Breast epithelium (tissue), 4 donors: ENCODE data around the gene ACCSL. TPM values are rescaled to one million over a fixed set of nuclear protein-coding genes. Genes with fewer than 3 reads are reported as not detected.
A peak's percentile ranks its signal among the peaks of the same experiment; 100 is the strongest.

ENCODE experiments used
- DNase-seq, 2 donors: peaks; one replicate each; pipeline ENCODE4 v3.0.0-alpha.2; 2019; ENCODE audit warnings: low spot score in 2 of 2
- H3K27ac ChIP-seq, 2 donors: fragments of 200-600 bp; sonication (generic) in 1 of 2; one replicate each; pipeline ENCODE4 v1.5.1; 2016 to 2019; ENCODE audit warnings: mild to moderate bottlenecking in 1 of 2
- H3K27me3 ChIP-seq, 2 donors: fragments of 200-600 bp; sonication (generic) in 1 of 2; one replicate each; pipeline versions ENCODE4 v1.5.1 to v1.6.0; 2017 to 2019; ENCODE audit warnings: control low read depth in 1 of 2, mild to moderate bottlenecking in 1 of 2
- H3K36me3 ChIP-seq: fragments of 200-600 bp; one replicate; pipeline ENCODE4 v1.5.1; 2019
- H3K4me1 ChIP-seq, 2 donors: fragments of 200-600 bp; sonication (generic); one replicate each; pipeline ENCODE4 v1.5.1; 2016 to 2019; ENCODE audit warnings: control low read depth in 1 of 2
- H3K4me3 ChIP-seq, 3 donors: fragments of 200-600 bp; sonication (generic); 1 replicate in 2 of 3; 2 replicates in 1 of 3; pipeline ENCODE4 v1.5.1; 2016 to 2019; ENCODE audit warnings: mild to moderate bottlenecking in 3 of 3, moderate library complexity in 2 of 3
- H3K9me3 ChIP-seq, 2 donors: fragments of 200-600 bp; sonication (generic) in 1 of 2; one replicate each; pipeline ENCODE4 v1.5.1; 2016 to 2019; ENCODE audit warnings: control low read depth in 1 of 2
- POLR2A ChIP-seq: fragments of 450-650 bp; IDR thresholded peaks from one replicate; pipeline ENCODE4 v1.6.1; 2016; ENCODE audit warnings: antibody characterized with exemption, mild to moderate bottlenecking, moderate library complexity
- POLR2AphosphoS5 ChIP-seq, 3 donors: sonication (generic); formaldehyde crosslinking; IDR thresholded peaks; one replicate each; pipeline ENCODE4 v1.6.1; 2017; ENCODE audit warnings: antibody characterized with exemption in 3 of 3
- intact Hi-C: fragments of 100-400 bp; cut with DNase I; formaldehyde crosslinking; loops from one replicate; pipeline ENCODE4 v1.15.1; 2023; ENCODE audit warnings: low total_unique reads
- total RNA-seq, 3 donors: library from RNA; depleted of rRNA; stranded (reverse); fragments of >200 nt; gene quantifications; one replicate each; pipeline ENCODE4 v1.1.0, GENCODE V29; 2016
- TF ChIP-seq, protein P1 (sequence below), 3 donors: fragments of 450-650 bp; IDR thresholded peaks; one replicate each; pipeline ENCODE4 v1.5.1; 2016 to 2017; ENCODE audit warnings: antibody characterized with exemption in 3 of 3, mild to moderate bottlenecking in 3 of 3, moderate library complexity in 3 of 3

The ACCSL gene
- total RNA-seq, 3 donors from 2014 or later: not detected

DNA sequence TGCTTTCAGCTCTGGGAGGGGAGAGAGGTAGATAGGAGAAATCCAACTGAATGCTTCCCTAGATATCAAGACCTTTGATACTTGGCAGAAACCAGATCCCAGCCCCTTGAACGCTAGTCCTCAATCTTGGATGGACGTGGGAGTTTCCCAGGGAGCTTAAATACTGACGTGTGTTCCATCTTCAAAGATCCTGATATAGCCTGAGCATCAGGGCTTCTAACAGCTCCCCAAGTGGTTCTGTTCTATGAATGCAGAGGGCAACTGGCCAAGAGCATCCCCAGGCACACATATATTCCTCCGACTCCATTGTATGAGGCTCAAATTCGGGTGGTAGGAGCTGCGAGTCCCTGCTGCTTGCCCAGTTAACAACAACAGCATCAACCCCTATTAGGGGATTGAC lies 9.6 kb downstream of the ACCSL start:
- no peak overlapping the region for H3K27ac ChIP-seq
- H3K36me3 ChIP-seq: no peaks in the 10 kb centered on the region
- no peak overlapping the region for H3K4me3 ChIP-seq
- H3K9me3 ChIP-seq: no peaks in the 10 kb centered on the region
- DNase-seq: no peak
- no peaks in the 10 kb centered on the region for H3K27me3 ChIP-seq
- intact Hi-C loops: no loop called here
- TF ChIP-seq, protein P1, sequence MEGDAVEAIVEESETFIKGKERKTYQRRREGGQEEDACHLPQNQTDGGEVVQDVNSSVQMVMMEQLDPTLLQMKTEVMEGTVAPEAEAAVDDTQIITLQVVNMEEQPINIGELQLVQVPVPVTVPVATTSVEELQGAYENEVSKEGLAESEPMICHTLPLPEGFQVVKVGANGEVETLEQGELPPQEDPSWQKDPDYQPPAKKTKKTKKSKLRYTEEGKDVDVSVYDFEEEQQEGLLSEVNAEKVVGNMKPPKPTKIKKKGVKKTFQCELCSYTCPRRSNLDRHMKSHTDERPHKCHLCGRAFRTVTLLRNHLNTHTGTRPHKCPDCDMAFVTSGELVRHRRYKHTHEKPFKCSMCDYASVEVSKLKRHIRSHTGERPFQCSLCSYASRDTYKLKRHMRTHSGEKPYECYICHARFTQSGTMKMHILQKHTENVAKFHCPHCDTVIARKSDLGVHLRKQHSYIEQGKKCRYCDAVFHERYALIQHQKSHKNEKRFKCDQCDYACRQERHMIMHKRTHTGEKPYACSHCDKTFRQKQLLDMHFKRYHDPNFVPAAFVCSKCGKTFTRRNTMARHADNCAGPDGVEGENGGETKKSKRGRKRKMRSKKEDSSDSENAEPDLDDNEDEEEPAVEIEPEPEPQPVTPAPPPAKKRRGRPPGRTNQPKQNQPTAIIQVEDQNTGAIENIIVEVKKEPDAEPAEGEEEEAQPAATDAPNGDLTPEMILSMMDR (IDR thresholded peaks at IDR 0.05): no peak
- TF ChIP-seq POLR2AphosphoS5 (IDR thresholded peaks at IDR 0.05) (no peak), POLR2A (no peak)
- H3K4me1 ChIP-seq: no peaks in the 10 kb centered on the region

DNA sequence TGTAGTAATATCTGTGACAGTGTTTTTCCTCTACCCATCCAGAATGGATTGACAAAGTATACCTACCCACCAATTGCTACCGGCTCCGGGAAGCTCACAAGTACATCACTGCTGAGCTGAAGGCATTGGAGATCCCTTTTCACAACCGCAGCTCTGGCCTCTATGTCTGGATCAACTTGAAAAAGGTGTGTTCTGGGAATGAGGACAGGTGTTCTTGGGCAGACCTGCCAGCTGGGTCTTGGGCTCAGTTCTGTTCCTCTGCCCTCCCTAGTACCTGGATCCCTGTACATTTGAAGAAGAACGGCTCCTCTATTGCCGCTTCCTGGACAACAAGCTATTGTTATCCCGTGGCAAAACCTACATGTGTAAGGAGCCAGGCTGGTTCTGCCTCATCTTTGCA lies 10.5 kb downstream of the ACCSL start:
- no peaks in the 10 kb centered on the region for H3K36me3 ChIP-seq
- no peaks in the 10 kb centered on the region for H3K4me1 ChIP-seq
- no peaks in the 10 kb centered on the region for H3K9me3 ChIP-seq
- TF ChIP-seq, protein P1 (IDR thresholded peaks at IDR 0.05): no peak
- no peak for TF ChIP-seq POLR2A
- no peak for TF ChIP-seq POLR2AphosphoS5 (IDR thresholded peaks at IDR 0.05)
- intact Hi-C loops: no loop called here
- H3K27ac ChIP-seq: no peak overlapping the region
- no peak for DNase-seq
- H3K27me3 ChIP-seq: no peaks in the 10 kb centered on the region
- H3K4me3 ChIP-seq: no peak overlapping the region

DNA sequence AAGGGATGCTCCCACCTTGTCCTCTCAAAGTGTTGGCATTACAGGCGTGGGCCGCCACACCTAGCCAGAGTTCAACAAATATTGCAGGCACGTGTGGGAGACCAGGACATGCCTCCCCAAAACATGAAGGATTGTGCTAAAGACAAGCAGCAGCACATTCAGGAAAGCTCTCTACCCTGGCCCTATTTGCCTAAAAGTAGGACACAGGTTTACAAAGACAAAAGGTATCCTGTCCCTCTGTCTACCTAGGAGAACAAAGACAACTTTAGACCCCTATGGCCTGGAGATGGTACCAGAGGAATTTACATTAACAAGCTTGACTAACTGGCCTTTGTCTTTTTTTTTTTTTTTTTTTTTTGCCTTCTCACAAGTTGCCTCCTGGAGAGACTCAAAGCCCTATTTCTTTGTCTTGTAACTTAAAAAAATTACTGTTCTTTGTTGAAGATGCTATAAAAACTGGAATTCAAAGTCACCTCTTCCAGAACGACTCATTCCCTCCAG lies 17.4 kb downstream of the ACCSL start:
- no peaks in the 10 kb centered on the region for H3K27me3 ChIP-seq
- no peaks in the 10 kb centered on the region for H3K9me3 ChIP-seq
- intact Hi-C loops: no loop called here
- H3K4me3 ChIP-seq: no peak overlapping the region
- no peaks in the 10 kb centered on the region for H3K36me3 ChIP-seq
- H3K27ac ChIP-seq: peak overlapping the region; percentile 88 to 95
- TF ChIP-seq, protein P1 (IDR thresholded peaks at IDR 0.05): no peak
- DNase-seq: no peak
- no peaks in the 10 kb centered on the region for H3K4me1 ChIP-seq

DNA sequence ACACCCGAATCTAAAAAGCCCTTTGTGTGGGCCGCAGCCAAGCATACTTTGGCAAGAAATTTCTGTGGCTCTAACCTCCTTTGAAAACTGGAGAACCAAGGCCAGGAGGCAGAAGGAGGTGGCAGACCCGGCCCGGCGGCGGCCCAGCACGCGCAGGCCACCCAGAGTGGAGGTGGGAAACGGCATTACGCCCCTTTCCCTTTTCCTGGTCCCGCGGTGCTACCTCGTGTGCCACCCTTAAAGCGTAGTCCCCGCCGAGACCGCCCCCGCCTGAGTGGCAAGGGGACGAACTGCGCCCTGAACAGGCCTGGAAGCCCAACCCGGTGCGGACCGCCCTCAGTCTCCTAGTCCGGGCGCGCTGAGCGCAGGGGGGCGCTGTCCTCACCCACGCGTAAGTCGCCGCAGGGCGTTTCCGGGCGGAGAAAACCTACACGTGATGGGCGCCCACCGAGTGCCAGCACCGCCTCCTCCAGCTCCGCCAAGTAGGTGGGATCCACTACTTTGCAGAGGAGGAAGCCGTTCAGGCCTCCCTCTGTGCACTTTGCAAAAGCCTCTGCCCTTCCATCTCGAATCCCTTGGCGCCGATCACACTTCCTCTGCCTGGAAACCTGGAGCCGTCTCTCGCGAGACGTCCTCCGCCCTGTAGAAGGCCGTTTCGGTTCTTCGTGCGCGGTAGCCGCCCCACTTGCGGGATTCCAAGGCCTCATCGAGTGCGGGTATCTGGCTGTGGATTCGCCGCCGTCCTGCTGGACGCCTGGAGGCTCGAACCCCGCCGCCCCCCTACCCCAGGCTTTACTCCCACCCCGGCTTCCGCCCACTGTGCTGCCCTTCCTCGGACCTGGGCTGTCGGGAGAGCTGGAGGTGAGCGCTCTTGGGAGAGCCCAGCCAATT lies 18.3 kb downstream of the ACCSL start, which contains the start of gene ACCS:
Gene ACCS, plus strand, starts transcription at position 430 of the 891 bp plus-strand sequence. CDS start 1,358 bp downstream, outside the sequence.
- Histone ChIP-seq H3K27me3 (no peaks in the 10 kb centered on the region), H3K36me3 (no peaks in the 10 kb centered on the region), H3K4me3 (peak within 1 kb of the TSS; percentile 60 to 90 (median 72)), H3K9me3 (no peaks in the 10 kb centered on the region), H3K4me1 (no peaks in the 10 kb centered on the region), H3K27ac (peak within 1 kb of the TSS; percentile 88 to 95)
- peak; percentile 87 to 92 for DNase-seq
- TF ChIP-seq POLR2A (no peak), POLR2AphosphoS5 (IDR thresholded peaks at IDR 0.05) (peak; percentile 66 to 85 (median 72))
- TF ChIP-seq, protein P1 (IDR thresholded peaks at IDR 0.05): peak; percentile 62 to 80 (median 72)
- intact Hi-C loops: no loop called here

DNA sequence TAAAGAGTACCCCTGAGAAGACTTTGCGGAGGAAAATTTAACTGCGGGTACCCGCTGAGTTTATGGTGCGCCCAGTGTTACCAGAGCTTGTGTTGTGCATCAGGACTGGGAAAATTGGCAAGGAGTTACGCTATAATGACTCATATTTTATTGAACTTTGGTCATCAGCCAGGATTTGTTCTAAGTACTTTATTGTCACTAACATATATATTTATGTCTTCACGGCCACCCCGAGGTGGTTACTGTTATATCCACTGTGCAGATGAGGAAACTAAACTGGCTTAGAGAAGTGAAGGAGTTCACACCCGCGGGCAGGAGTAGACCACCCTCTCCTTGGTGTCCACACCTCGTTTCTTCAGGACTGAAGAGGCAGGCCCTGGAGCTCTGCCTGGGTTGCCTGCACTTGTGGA lies 19.0 kb downstream of the ACCSL start:
- DNase-seq: no peak
- intact Hi-C loops: no loop called here
- peak overlapping the region; percentile 88 to 95 for H3K27ac ChIP-seq
- peak overlapping the region; percentile 60 to 90 (median 72) for H3K4me3 ChIP-seq
- no peaks in the 10 kb centered on the region for H3K27me3 ChIP-seq
- H3K36me3 ChIP-seq: no peaks in the 10 kb centered on the region
- no peaks in the 10 kb centered on the region for H3K9me3 ChIP-seq
- no peaks in the 10 kb centered on the region for H3K4me1 ChIP-seq
- TF ChIP-seq POLR2AphosphoS5 (IDR thresholded peaks at IDR 0.05): no peak
- TF ChIP-seq, protein P1 (IDR thresholded peaks at IDR 0.05): no peak
- no peak for TF ChIP-seq POLR2A
